Colonic mucosa (tissue), 4 donors: ENCODE measurements around the gene NPFFR1. TPM values are rescaled to one million over a fixed set of nuclear protein-coding genes. Genes with fewer than 3 reads are reported as not detected.

Experiments
- DNase-seq: peaks from one replicate; pipeline ENCODE4 v3.0.0-alpha.2; 2020
- H3K27ac ChIP-seq: fragments of 200-600 bp; one replicate; pipeline ENCODE4 v1.8.0; 2021
- H3K27me3 ChIP-seq: fragments of 200-600 bp; one replicate; pipeline ENCODE4 v1.8.0; 2021
- H3K36me3 ChIP-seq: fragments of 200-600 bp; one replicate; pipeline ENCODE4 v1.8.0; 2021
- H3K4me1 ChIP-seq: fragments of 200-600 bp; one replicate; pipeline ENCODE4 v1.8.0; 2021; ENCODE audit warnings: mild to moderate bottlenecking
- H3K4me3 ChIP-seq: fragments of 200-600 bp; one replicate; pipeline ENCODE4 v1.8.0; 2021
- H3K9ac ChIP-seq, 2 donors: one replicate each; pipeline ENCODE4 v1.7.0; 2013; ENCODE audit warnings: control low read depth in 2 of 2, low read depth in 2 of 2, low read length in 2 of 2
- H3K9me3 ChIP-seq: fragments of 200-600 bp; one replicate; pipeline ENCODE4 v1.8.0; 2021
- intact Hi-C: fragments of 100-400 bp; cut with DNase I; formaldehyde crosslinking; loops from one replicate; pipeline ENCODE4 v1.14.1; 2022
- total RNA-seq, 2 donors: library from RNA; stranded (reverse); fragmentation: NEBNext Ultra II Directional in 1 of 2; extraction: Animal tissue kit (Norgen Biotek cat#: 25700) in 1 of 2; gene quantifications; one replicate each; pipeline ENCODE4 v1.2.1, GENCODE V29; 2021
- TF ChIP-seq, protein P1 (sequence below): fragments of 200-600 bp; IDR thresholded peaks from one replicate; pipeline ENCODE4 v1.8.0; 2022; ENCODE audit warnings: antibody characterized with exemption, mild to moderate bottlenecking
- donor health status: healthy.
- donor health status: DM: no; HTN: no; CAD: no.
- donor health status: DM: no; HTN: no; CAD: no.

The NPFFR1 gene
- total RNA-seq, 2 donors from 2014 or later: 0.07 to 0.08 TPM

DNA sequence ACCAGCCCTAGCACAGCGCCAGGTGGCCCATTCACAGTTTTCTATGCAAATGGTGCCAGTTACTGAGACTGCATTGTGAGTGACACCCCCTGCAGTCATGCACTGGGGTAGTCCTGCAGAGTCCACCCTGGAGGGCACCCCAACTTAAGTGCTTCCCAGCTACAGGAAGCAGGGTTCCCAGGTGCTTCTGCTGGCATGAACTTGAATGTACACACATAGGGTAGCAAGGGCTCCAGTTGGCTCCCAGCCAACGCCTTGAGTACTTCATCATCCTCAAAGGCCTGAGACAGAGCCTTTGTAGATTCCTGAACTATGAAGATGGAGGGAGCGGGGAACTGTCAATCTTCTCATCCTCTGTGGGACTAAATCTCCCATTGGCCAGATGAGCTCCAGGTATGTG, 11.5 kb upstream of the NPFFR1 start:
- Histone ChIP-seq H3K4me1 (no peaks in the 10 kb centered on the region), H3K9ac (no peak overlapping the region), H3K36me3 (no peaks in the 10 kb centered on the region), H3K27me3 (no peaks in the 10 kb centered on the region), H3K9me3 (no peaks in the 10 kb centered on the region), H3K27ac (no peak overlapping the region), H3K4me3 (no peak overlapping the region)
- intact Hi-C loops: no loop called here
- TF ChIP-seq, protein P1, sequence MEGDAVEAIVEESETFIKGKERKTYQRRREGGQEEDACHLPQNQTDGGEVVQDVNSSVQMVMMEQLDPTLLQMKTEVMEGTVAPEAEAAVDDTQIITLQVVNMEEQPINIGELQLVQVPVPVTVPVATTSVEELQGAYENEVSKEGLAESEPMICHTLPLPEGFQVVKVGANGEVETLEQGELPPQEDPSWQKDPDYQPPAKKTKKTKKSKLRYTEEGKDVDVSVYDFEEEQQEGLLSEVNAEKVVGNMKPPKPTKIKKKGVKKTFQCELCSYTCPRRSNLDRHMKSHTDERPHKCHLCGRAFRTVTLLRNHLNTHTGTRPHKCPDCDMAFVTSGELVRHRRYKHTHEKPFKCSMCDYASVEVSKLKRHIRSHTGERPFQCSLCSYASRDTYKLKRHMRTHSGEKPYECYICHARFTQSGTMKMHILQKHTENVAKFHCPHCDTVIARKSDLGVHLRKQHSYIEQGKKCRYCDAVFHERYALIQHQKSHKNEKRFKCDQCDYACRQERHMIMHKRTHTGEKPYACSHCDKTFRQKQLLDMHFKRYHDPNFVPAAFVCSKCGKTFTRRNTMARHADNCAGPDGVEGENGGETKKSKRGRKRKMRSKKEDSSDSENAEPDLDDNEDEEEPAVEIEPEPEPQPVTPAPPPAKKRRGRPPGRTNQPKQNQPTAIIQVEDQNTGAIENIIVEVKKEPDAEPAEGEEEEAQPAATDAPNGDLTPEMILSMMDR: no peak
- no peak for DNase-seq

DNA sequence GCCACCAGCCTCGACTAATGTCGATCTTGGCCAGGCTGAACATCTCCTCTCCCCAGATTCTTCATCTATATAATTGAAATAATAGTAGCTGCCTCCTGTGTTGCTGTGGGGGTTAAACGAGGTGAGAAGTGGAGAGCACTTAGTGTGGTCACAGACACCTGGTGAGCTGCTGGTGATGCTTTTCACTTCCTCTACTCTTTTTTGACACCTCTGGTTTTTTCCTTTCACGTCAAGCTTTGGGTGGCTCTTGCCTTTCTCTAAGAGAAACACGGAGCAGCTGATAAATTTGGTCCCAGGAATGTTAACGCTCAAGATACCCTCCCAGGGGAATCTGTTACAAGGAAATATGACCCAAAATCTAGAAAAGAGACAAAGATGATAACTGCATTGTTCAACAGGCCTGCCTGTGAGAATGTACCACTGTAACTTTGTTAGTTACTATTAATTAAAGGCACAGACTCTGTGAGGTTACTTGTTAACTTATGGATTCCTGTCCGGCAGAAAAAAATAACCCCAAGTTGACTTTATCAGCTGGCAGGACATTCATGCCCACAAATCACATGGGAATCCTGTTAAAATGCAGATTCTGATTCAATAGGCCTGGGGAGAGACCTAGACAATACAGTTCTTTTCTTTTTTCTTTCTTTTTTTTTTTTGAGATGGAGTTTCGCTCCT, 9.5 kb upstream of the NPFFR1 start:
- no peak for DNase-seq

DNA sequence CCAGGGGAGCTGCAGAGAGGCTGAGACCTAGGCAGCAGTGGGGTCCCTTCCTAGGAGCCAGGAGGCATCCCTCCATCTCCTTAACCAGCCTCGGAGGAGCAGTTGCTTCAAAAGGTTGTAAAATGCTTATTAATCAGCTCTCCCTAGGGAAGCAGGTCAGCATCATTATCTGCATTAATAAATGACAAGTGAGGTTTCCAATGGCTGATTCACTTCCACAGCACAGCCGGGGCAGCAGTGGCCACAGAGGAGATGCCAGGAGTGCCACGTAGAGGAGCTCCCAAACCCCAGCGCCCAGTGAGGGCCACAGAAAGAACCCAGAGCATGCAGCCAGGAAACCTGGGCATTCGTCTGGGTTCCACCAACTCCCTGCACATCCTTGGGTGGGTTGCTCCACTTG, 8.2 kb upstream of the NPFFR1 start:
- no peak overlapping the region for H3K9ac ChIP-seq
- intact Hi-C loops: no loop called here
- no peaks in the 10 kb centered on the region for H3K36me3 ChIP-seq
- H3K27me3 ChIP-seq: no peaks in the 10 kb centered on the region
- H3K4me3 ChIP-seq: no peak overlapping the region
- no peak for DNase-seq
- H3K4me1 ChIP-seq: no peaks in the 10 kb centered on the region
- no peaks in the 10 kb centered on the region for H3K9me3 ChIP-seq
- H3K27ac ChIP-seq: no peak overlapping the region
- TF ChIP-seq, protein P1: no peak

More for the DNA sequence above, 9.5 kb upstream of the NPFFR1 start:
- Histone ChIP-seq H3K4me3 (no peak overlapping the region), H3K9me3 (no peaks in the 10 kb centered on the region), H3K27ac (no peak overlapping the region), H3K36me3 (no peaks in the 10 kb centered on the region), H3K27me3 (no peaks in the 10 kb centered on the region), H3K9ac (no peak overlapping the region), H3K4me1 (no peaks in the 10 kb centered on the region)
- intact Hi-C loops: no loop called here
- TF ChIP-seq, protein P1: no peak

DNA sequence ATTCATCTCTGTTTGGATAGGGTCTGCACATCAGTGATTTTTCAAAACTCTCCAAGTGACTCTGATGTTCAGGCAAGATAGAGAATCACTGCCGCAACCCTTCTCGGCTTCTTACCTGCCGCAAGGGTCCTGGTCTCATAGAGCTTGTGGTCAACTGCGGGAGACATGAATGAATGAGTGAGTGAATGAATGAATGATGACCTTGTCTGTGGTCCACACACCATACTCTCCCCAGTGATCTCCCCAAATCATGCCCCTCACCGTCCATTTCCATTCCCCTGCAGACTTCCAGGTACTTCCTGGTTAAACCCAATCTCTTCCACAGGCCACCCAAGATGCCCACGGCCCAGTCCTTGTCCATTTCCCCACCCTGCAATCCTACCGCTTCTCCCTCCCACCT, 5.9 kb upstream of the NPFFR1 start:
- no peak overlapping the region for H3K9ac ChIP-seq
- no peak overlapping the region for H3K27ac ChIP-seq
- no peaks in the 10 kb centered on the region for H3K36me3 ChIP-seq
- H3K4me3 ChIP-seq: no peak overlapping the region
- intact Hi-C loops: no loop called here
- DNase-seq: no peak
- H3K27me3 ChIP-seq: peaks cover 7% of the 10 kb centered on the region
- H3K4me1 ChIP-seq: no peaks in the 10 kb centered on the region
- H3K9me3 ChIP-seq: no peaks in the 10 kb centered on the region
- TF ChIP-seq, protein P1: no peak

DNA sequence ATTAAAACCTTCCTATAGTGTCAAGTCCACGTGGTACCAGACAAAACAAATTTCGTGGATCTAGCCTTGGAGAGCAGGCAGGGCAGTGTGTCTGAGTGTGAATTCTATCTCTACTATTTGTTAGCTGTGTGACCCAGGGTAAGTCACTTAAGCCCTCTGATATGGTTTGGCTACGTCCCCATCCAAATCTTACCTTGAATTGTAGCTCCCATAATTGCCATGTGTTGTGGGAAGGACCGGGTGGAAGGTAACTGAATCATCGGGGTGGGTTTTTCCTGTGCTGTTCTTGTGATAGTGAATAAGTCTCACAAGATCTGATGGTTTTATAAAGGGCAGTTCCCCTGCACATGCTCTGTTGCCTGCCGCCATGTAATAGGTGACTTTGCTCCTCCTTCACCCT, 2.8 kb upstream of the NPFFR1 start:
- intact Hi-C loops: no loop called here
- Histone ChIP-seq H3K9ac (no peak overlapping the region), H3K9me3 (no peaks in the 10 kb centered on the region), H3K4me3 (no peak overlapping the region), H3K27ac (no peak overlapping the region), H3K4me1 (peaks cover 7% of the 10 kb centered on the region), H3K36me3 (no peaks in the 10 kb centered on the region), H3K27me3 (peaks cover 26% of the 10 kb centered on the region)
- no peak for DNase-seq
- TF ChIP-seq, protein P1: no peak
